CD4-positive, CD25-positive, alpha-beta regulatory T cell (primary cell): ENCODE data around the gene RBFOX2. TPM values are rescaled to one million over a fixed set of nuclear protein-coding genes. Genes with fewer than 3 reads are reported as not detected.
"Not testable (repeated sequence)": the region's sequence is repeated elsewhere in the genome, so short reads cannot be mapped to it uniquely, and the experiment has no call there.

Experiments used
- ATAC-seq, 2 donors: fragments of 150-1000 bp; cut with Tn5 transposase; one replicate each; pipeline ENCODE4 v1.10.0; 2021; ENCODE audit warnings: low read depth in 2 of 2, moderate number of reproducible peaks in 2 of 2, moderate library complexity in 1 of 2
- DNase-seq, 3 donors: peaks; one replicate each; pipeline versions ENCODE4 v3.0.0 to v3.0.0-alpha.2; 2012 to 2022; ENCODE audit warnings: mixed read lengths in 1 of 3
- H3K27ac ChIP-seq: one replicate; pipeline ENCODE4 v1.7.0; 2013; ENCODE audit warnings: mild to moderate bottlenecking, low read length; ENCODE audit not compliant: insufficient read depth, poor library complexity, severe bottlenecking
- H3K27me3 ChIP-seq: one replicate; pipeline ENCODE4 v1.7.0; 2013; ENCODE audit warnings: low read length; ENCODE audit not compliant: control insufficient read depth, insufficient read depth
- H3K36me3 ChIP-seq: one replicate; pipeline ENCODE4 v1.7.0; 2013; ENCODE audit warnings: mild to moderate bottlenecking, low read length, moderate library complexity; ENCODE audit not compliant: control insufficient read depth, insufficient read depth
- H3K4me1 ChIP-seq: 2 replicates; pipeline ENCODE4 v1.7.0; 2013; ENCODE audit warnings: mild to moderate bottlenecking, low read length; ENCODE audit not compliant: insufficient read depth, control insufficient read depth, poor library complexity, severe bottlenecking
- H3K4me3 ChIP-seq: one replicate; pipeline ENCODE4 v1.7.0; 2013; ENCODE audit warnings: low read depth, mild to moderate bottlenecking, low read length, moderate library complexity
- H3K9me3 ChIP-seq, 2 experiments: 1 replicate in 1 of 2; 2 replicates in 1 of 2; pipeline ENCODE4 v1.7.0; 2013; ENCODE audit warnings: low read length in 2 of 2, mild to moderate bottlenecking in 1 of 2, moderate library complexity in 1 of 2; ENCODE audit not compliant: control insufficient read depth in 2 of 2
- H3K27ac Mint-ChIP-seq, 3 donors: one replicate each; pipeline ENCODE4 v1.8.0; 2020 to 2022; ENCODE audit warnings: mild to moderate bottlenecking in 3 of 3, mixed read lengths in 3 of 3, moderate library complexity in 2 of 3
- H3K27me3 Mint-ChIP-seq: one replicate; pipeline ENCODE4 v1.8.0; 2022; ENCODE audit warnings: mild to moderate bottlenecking, mixed read lengths
- H3K36me3 Mint-ChIP-seq: one replicate; pipeline ENCODE4 v1.8.0; 2020; ENCODE audit warnings: mixed read lengths
- H3K4me1 Mint-ChIP-seq, 4 donors: one replicate each; pipeline ENCODE4 v1.8.0; 2020 to 2022; ENCODE audit warnings: mixed read lengths in 4 of 4, mild to moderate bottlenecking in 1 of 4
- H3K4me3 Mint-ChIP-seq, 4 donors: one replicate each; pipeline ENCODE4 v1.8.0; 2020 to 2022; ENCODE audit warnings: mild to moderate bottlenecking in 4 of 4, mixed read lengths in 4 of 4, moderate library complexity in 3 of 4
- H3K9me3 Mint-ChIP-seq, 7 donors: one replicate each; pipeline ENCODE4 v1.8.0; 2020 to 2022; ENCODE audit warnings: mixed read lengths in 7 of 7, mild to moderate bottlenecking in 3 of 7, moderate library complexity in 2 of 7
- polyA plus RNA-seq, 4 donors: library from polyadenylated mRNA; unstranded; fragments of 300-500 nt; fragmentation: Illumina TruSeq; gene quantifications; one replicate each; pipeline ENCODE4 v1.2.3, GENCODE V29; 2021
- total RNA-seq: library from RNA; stranded (reverse); gene quantifications from one replicate; pipeline ENCODE4 v1.2.3, GENCODE V29; 2022

RBFOX2 gene
- total and polyA plus RNA-seq, 5 donors from 2014 or later: 0.25 to 0.52 TPM; not detected in 3

DNA sequence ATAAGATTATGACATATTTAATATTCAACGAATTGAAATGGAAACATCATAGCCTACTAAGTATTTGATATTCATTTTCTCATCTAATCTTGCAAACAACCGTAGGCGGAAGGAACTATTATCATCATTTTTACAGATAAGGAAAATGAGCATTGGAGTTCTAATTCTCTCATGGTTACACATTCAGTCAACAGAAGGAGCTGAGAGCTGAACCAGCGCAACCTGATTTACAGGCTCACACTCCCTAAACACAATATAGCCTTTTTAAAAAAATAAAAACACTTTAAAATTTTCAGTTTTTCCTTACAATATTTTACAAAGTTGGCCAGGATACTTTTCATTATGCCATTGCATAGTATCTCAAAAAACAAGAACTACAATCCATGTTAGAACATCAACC lies 236.1 kb downstream of the RBFOX2 start:
- no peaks in the 10 kb centered on the region for H3K36me3 ChIP-seq
- H3K4me3 Mint-ChIP-seq: no peak overlapping the region
- no peak overlapping the region for H3K27ac ChIP-seq
- peaks cover 0 to 1% (median 0%) of the 10 kb centered on the region in 7 donors for H3K9me3 Mint-ChIP-seq
- H3K27me3 ChIP-seq: no peaks in the 10 kb centered on the region
- H3K4me1 Mint-ChIP-seq: no peaks in the 10 kb centered on the region
- no peaks in the 10 kb centered on the region for H3K4me1 ChIP-seq
- H3K27ac Mint-ChIP-seq: no peak overlapping the region
- DNase-seq (no peak), ATAC-seq (no peak)
- peaks cover 7% of the 10 kb centered on the region for H3K27me3 Mint-ChIP-seq
- no peaks in the 10 kb centered on the region for H3K36me3 Mint-ChIP-seq
- H3K9me3 ChIP-seq: no peaks in the 10 kb centered on the region
- no peak overlapping the region for H3K4me3 ChIP-seq

DNA sequence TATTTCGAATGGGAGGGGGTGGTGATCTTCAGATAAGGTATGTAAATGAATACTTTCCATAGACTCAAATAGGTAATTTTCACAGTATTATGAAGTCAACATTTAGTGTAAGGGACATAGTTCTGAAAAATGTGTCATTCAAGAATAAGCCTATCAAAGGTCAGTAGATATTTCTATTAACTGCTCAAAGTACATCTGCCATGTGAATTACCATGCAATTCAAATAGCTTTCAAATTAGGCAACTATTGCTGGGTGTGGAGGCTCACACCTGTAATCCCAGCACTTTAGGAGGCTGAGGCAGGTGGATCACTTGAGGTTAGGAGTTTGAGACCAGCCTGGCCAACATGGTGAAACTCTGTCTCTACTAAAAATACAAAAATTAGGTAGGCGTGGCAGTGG lies 236.8 kb downstream of the RBFOX2 start:
- not testable (repeated sequence) for H3K36me3 ChIP-seq, H3K9me3 ChIP-seq, H3K9me3 Mint-ChIP-seq, H3K27ac ChIP-seq, H3K36me3 Mint-ChIP-seq, H3K4me3 ChIP-seq, H3K4me1 ChIP-seq, H3K27me3 ChIP-seq, DNase-seq, H3K4me1 Mint-ChIP-seq, H3K27ac Mint-ChIP-seq, H3K27me3 Mint-ChIP-seq, H3K4me3 Mint-ChIP-seq, ATAC-seq

DNA sequence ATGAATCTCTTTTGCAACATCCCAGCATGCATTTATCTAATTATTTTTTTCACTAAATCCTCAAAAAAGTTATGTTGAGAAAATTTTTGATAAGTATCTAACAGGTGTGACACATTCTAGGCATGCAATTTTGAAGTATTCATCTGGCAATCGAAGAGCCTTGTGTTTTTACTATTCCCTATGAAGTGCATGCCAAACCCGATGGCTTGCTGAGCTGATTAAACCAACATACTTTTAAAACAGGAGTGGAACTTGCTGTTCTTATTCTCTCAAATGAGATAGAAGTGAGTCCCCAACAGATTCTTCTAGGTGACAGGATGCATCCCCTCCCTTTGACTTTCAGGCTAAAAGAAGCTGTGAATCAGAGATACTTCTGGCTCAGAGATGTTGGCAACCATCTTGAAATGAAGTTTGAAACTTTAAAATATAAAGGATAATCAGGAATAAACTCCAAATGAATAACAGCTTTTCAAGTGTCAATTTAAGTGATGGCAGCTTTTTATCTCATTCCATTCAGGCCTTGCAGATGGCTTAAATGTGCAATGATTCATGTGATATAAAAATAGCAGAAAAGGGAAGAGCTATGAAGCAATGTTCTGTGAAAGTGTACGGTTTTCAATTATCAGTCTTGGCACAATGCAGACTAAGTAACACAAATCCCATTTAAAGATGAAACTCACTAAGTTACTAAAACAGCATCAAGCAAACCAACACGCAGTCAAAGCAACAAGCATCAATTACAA lies 243.3 kb downstream of the RBFOX2 start:
- H3K9me3 Mint-ChIP-seq: peaks cover 0 to 1% (median 0%) of the 10 kb centered on the region in 7 donors
- H3K4me1 Mint-ChIP-seq: no peaks in the 10 kb centered on the region
- DNase-seq: no peak
- H3K4me3 Mint-ChIP-seq: no peak overlapping the region
- no peaks in the 10 kb centered on the region for H3K36me3 Mint-ChIP-seq
- H3K27me3 Mint-ChIP-seq: peaks cover 14% of the 10 kb centered on the region
- Histone ChIP-seq H3K9me3 (no peaks in the 10 kb centered on the region), H3K36me3 (no peaks in the 10 kb centered on the region), H3K4me1 (no peaks in the 10 kb centered on the region), H3K27ac (no peak overlapping the region), H3K27me3 (no peaks in the 10 kb centered on the region), H3K4me3 (no peak overlapping the region)
- H3K27ac Mint-ChIP-seq: no peak overlapping the region
- no peak for ATAC-seq

DNA sequence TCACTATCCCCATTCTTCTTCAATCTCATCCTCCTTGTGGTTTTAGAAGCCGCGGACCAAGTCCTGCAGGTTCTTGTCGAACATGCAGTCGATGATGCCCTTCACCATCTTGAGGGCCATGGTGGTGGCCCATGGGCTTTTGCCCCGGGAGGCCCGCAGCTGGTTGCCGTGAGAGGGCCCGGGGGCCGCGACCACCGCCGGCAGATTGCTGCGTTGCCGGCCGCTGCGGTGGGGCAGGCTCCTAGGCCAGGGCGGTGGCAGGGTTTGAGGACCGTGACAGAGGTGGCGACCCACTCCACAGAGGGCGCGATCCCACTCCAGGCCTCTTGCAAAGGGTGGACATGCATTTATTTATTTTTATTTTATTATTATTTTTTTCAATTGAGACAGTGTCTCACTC lies 244.0 kb downstream of the RBFOX2 start:
- Mint-ChIP-seq H3K4me1 (no peaks in the 10 kb centered on the region), H3K9me3 (no peaks in the 10 kb centered on the region), H3K4me3 (no peak overlapping the region), H3K27me3 (peaks cover 14% of the 10 kb centered on the region), H3K36me3 (no peaks in the 10 kb centered on the region), H3K27ac (no peak overlapping the region)
- ATAC-seq (no peak), DNase-seq (no peak)
- Histone ChIP-seq H3K4me1 (no peaks in the 10 kb centered on the region), H3K27ac (no peak overlapping the region), H3K36me3 (no peaks in the 10 kb centered on the region), H3K27me3 (no peaks in the 10 kb centered on the region), H3K9me3 (no peaks in the 10 kb centered on the region), H3K4me3 (no peak overlapping the region)

DNA sequence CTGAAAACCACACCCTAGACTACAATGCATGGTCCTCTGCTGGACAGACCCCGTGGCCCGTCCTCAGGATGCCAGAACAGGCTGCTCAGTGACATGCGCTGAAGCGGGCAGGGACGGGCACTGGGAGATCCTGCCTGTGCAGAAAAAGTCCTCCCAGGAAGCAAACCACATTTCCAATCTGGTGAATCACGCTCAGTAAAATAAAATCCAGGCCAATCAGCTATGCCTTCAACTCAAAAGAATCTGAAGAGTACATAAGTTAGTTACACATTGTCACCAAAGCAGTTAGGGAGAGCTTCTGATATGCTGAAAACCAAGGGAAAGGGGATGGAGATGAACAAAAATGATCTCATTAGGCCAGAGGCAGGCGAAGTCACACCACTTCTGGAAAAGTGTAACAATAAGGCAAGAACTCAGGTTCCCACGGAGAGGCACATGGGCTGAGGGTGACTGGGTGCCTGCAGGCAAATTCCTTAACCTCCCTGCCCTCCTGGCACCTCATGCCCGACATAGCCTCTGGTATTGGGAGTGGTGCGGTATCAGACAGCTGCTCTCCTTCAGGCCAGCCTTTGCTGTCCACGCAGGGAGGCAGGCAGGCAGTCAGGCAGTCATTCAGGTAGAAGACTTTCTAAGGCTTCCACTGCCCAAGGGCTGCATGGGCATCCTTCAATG lies 244.5 kb downstream of the RBFOX2 start:
- no peak overlapping the region for H3K27ac ChIP-seq
- ATAC-seq (no peak), DNase-seq (no peak)
- no peaks in the 10 kb centered on the region for H3K4me1 ChIP-seq
- Mint-ChIP-seq H3K27me3 (peaks cover 17% of the 10 kb centered on the region), H3K4me3 (no peak overlapping the region), H3K27ac (no peak overlapping the region), H3K36me3 (no peaks in the 10 kb centered on the region), H3K9me3 (no peaks in the 10 kb centered on the region), H3K4me1 (no peaks in the 10 kb centered on the region)
- no peaks in the 10 kb centered on the region for H3K36me3 ChIP-seq
- no peaks in the 10 kb centered on the region for H3K27me3 ChIP-seq
- H3K9me3 ChIP-seq: no peaks in the 10 kb centered on the region
- H3K4me3 ChIP-seq: no peak overlapping the region

DNA sequence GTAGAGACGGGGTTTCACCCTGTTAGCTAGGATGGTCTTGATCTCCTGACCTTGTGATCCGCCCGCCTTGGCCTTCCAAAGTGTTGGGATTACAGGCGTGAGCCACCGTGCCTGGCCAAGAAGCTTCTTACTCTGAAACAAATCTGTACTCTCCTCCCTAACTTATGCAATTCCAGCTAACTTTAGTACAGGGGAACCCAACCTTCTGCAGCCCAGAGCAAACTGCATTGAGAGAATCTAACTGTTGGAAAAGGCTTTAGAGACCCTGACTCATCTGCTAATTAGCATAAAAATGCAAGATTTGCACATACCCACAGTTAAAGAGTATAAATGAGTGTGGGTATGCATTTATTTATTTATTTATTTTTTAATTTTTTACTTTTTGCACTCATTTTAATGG lies 246.1 kb downstream of the RBFOX2 start:
- ATAC-seq (no peak), DNase-seq (no peak)
- Mint-ChIP-seq H3K27me3 (peaks cover 23% of the 10 kb centered on the region), H3K36me3 (no peaks in the 10 kb centered on the region), H3K27ac (no peak overlapping the region), H3K4me3 (no peak overlapping the region), H3K4me1 (no peaks in the 10 kb centered on the region), H3K9me3 (no peaks in the 10 kb centered on the region)
- H3K4me3 ChIP-seq: no peak overlapping the region
- H3K27me3 ChIP-seq: no peaks in the 10 kb centered on the region
- H3K27ac ChIP-seq: no peak overlapping the region
- H3K9me3 ChIP-seq: no peaks in the 10 kb centered on the region
- no peaks in the 10 kb centered on the region for H3K36me3 ChIP-seq
- H3K4me1 ChIP-seq: no peaks in the 10 kb centered on the region

DNA sequence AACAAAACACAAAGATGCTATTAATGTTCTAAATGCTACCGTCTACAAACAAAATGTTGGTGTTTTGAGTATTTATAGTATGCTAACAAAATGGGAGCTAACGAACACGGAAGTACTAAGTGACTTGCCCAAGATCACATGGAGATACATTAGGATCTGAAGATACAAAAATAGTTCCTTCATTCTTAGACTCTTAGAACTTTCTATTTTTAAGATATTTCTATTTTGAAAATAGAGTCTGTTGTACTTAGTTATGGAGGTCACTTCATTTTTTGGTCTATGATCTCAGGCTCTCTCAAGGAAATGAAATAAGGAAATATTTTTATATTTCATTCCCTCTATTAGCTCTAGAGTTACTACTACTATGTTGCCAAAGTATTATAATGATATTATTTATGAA lies 246.7 kb downstream of the RBFOX2 start:
- Histone ChIP-seq H3K27me3 (no peaks in the 10 kb centered on the region), H3K27ac (no peak overlapping the region), H3K36me3 (no peaks in the 10 kb centered on the region), H3K4me1 (no peaks in the 10 kb centered on the region), H3K4me3 (no peak overlapping the region), H3K9me3 (no peaks in the 10 kb centered on the region)
- Mint-ChIP-seq H3K4me1 (no peaks in the 10 kb centered on the region), H3K9me3 (no peaks in the 10 kb centered on the region), H3K27ac (no peak overlapping the region), H3K36me3 (no peaks in the 10 kb centered on the region), H3K27me3 (peaks cover 24% of the 10 kb centered on the region), H3K4me3 (no peak overlapping the region)
- no peak for DNase-seq
- ATAC-seq: no peak
